Tibial nerve (tissue), 4 donors: ENCODE results near the gene FAM107A.

Source experiments
- EP300 ChIP-seq, 2 donors: sonication (generic); formaldehyde crosslinking; IDR thresholded peaks; one replicate each; pipeline ENCODE4 v1.6.1; 2017; ENCODE audit warnings: antibody characterized with exemption in 2 of 2, mild to moderate bottlenecking in 1 of 2
- POLR2A ChIP-seq, 2 donors: fragments of 450-650 bp; IDR thresholded peaks; one replicate each; pipeline ENCODE4 v1.6.1; 2017; ENCODE audit warnings: antibody characterized with exemption in 2 of 2, mild to moderate bottlenecking in 2 of 2, moderate library complexity in 2 of 2
- TF ChIP-seq, protein P1 (sequence below), 5 experiments: fragments of 200-600 bp in 3 of 5; fragments of 450-650 bp in 2 of 5; sonication (generic) in 3 of 5; IDR thresholded peaks; one replicate each; pipeline ENCODE4 v1.5.1; 2016 to 2019; ENCODE audit warnings: antibody characterized with exemption in 5 of 5, mild to moderate bottlenecking in 3 of 5, moderate library complexity in 2 of 5

DNA sequence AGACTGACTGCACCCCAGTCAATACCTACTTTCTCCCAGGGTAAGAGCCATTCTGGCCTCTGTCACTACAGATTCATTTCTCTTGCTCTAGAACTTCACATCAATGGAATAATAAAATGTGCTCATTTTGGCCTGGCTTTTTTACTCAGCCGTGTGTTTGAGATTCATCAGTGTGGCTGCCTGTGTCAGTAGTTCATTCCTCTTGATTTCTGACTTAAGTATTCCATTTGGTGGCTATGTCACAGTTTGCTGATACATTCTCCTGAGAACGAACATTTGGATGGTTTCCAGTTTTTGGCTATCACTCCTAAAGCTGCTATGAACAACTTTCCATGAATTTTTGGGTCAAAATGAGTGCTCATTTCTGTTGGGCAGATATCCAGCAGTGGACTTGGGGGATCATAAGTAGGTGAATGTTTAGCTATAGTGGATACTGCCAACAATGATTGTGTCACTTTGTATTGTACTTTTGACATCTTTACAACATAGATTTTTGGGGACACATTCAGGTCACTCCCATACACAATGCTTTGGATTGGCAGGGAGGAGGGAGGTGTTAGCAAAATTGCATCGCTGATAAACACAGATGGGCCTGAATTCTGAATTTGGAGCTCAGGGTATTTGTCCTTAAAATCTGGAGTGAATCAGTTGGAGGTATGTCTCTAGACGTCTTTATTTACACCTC is 19.8 kb upstream of the FAM107A start:
- TF ChIP-seq, protein P1, sequence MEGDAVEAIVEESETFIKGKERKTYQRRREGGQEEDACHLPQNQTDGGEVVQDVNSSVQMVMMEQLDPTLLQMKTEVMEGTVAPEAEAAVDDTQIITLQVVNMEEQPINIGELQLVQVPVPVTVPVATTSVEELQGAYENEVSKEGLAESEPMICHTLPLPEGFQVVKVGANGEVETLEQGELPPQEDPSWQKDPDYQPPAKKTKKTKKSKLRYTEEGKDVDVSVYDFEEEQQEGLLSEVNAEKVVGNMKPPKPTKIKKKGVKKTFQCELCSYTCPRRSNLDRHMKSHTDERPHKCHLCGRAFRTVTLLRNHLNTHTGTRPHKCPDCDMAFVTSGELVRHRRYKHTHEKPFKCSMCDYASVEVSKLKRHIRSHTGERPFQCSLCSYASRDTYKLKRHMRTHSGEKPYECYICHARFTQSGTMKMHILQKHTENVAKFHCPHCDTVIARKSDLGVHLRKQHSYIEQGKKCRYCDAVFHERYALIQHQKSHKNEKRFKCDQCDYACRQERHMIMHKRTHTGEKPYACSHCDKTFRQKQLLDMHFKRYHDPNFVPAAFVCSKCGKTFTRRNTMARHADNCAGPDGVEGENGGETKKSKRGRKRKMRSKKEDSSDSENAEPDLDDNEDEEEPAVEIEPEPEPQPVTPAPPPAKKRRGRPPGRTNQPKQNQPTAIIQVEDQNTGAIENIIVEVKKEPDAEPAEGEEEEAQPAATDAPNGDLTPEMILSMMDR (IDR thresholded peaks at IDR 0.05): no peak
- no peak for TF ChIP-seq POLR2A (IDR thresholded peaks at IDR 0.05)
- TF ChIP-seq EP300 (IDR thresholded peaks at IDR 0.05): no peak
